ENCODE measurements around the gene HNRNPF.
"Not testable (repeated sequence)": the region's sequence is repeated elsewhere in the genome, so short reads cannot be mapped to it uniquely, and the experiment has no call there.

The HNRNPF gene, protein sequence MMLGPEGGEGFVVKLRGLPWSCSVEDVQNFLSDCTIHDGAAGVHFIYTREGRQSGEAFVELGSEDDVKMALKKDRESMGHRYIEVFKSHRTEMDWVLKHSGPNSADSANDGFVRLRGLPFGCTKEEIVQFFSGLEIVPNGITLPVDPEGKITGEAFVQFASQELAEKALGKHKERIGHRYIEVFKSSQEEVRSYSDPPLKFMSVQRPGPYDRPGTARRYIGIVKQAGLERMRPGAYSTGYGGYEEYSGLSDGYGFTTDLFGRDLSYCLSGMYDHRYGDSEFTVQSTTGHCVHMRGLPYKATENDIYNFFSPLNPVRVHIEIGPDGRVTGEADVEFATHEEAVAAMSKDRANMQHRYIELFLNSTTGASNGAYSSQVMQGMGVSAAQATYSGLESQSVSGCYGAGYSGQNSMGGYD

DNA sequence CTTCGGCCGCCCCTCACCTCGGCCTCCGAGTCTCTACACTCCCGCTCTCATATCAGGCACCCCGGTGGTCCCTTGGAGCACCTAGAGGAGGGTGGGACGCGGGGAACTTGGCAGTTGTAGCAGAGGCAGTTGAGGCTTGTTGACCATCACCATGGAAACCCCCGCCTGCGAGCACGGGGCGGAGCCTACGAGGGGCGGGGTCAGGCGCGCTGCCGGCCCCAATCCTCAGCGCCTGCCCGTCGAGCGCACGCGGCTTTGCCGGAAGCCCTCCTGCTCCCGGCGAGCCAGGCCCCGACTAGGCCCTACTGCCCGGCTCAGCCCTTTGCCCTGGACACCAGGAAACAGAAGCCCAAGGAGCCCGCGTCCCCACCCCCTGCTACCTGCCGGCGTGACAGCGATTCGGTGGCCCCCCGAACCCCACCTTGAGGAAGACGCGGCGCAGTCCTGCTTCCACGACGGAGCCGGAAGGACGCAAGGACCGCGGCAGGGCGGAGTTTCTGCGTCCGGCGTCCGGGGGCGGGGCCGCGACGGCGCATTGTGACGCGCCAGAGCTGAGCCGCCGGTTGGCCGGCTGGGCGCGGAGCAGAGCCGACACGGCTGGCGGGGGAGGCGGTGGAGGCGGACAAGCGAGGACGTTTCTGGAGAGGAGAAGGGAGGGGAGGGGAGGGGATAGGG lies at the start of gene HNRNPF:
Gene HNRNPF (minus strand): TSS at position 477 of the 675 bp plus-strand sequence. CDS start 21,302 bp downstream, outside the sequence.
- peak; percentile 99 for DNase-seq (ENCODE audit: low read depth, low spot score)

GRCh38 chr10:43458227-43458626 lies 49.2 kb upstream of the HNRNPF start:
- DNase-seq (ENCODE audit: low read depth, low spot score), result peak; percentile 47

GRCh38 chr10:43456561-43456960 lies 47.6 kb upstream of the HNRNPF start:
- not testable (repeated sequence) for DNase-seq (ENCODE audit: low read depth, low spot score)

DNA sequence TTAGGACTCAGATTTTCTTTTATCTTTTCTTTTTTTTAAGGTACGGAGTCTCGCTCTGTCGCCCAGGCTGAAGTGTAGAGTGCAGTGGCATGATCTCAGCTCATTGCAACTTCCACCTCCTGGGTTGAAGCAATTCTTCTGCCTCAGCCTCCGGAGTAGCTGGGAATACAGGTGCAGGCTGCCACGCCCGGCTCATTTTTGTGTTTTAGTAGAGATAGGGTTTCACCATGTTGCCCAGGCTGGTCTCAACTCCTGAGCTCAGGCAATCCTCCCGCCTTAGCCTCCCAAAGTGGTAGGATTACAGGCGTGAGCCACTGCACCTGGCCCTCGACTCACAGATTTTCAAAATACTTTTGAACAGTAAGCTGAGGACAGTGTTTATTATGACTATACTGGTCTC lies 45.0 kb upstream of the HNRNPF start:
- not testable (repeated sequence) for DNase-seq (ENCODE audit: low read depth, low spot score)

DNA sequence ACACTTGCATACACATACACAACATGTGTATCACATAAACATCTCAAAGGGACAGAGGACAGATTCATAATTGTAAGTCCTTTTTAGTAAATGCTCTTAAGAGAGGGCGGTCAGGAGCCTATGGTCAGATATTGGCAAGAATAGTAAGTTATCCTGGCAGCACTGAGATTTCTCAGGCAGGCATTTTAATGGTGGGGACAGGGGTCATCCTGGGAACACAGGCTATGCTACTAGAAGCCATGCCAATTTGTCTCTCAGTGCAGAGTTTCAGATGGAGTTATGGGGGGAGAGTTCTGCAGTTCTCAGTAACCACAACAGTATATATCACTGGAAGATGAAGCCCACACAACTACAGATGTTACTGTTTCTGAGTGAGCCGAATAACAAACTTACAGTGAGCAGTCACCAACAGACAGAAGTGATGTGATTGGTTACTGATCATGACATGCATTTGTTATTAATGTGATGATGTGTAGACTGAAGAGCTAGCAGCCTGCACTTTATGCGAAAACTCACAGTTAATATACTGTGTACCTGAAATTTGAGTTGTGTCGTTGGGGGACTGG lies 44.4 kb upstream of the HNRNPF start:
- DNase-seq (ENCODE audit: low read depth, low spot score), result no peak

DNA sequence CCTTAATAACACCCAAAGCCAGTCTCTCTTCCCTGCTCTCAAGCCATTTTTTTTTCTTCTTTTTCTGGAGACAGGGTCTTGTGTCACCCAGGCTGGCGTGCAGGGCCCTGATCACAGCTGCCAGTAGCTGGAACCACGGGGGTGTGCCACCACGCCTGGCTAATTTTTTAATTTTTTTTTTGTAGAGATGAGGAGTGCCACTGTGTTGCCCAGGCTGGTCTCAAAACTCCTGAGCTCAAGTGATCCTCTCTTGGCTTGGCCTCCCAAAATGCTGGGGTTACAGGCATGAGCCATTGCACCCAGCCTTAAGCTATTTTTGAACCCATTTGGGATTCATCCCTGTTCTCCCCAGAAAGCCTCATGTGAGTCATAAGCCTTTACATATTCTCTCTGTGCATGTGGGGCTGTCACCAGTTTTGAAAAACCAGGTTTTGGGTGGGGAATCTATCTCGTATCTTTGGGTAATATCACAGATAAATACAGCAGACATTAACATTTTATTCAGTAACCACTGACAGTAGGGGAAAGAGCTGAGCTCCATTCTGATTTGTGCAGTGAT lies 43.4 kb upstream of the HNRNPF start:
- no peak for DNase-seq (ENCODE audit: low read depth, low spot score)

- DNase-seq (ENCODE audit: low read depth, low spot score), result no peak
These were observed 39.8 kb upstream of the HNRNPF start for GRCh38 chr10:43448742-43449141.

DNA sequence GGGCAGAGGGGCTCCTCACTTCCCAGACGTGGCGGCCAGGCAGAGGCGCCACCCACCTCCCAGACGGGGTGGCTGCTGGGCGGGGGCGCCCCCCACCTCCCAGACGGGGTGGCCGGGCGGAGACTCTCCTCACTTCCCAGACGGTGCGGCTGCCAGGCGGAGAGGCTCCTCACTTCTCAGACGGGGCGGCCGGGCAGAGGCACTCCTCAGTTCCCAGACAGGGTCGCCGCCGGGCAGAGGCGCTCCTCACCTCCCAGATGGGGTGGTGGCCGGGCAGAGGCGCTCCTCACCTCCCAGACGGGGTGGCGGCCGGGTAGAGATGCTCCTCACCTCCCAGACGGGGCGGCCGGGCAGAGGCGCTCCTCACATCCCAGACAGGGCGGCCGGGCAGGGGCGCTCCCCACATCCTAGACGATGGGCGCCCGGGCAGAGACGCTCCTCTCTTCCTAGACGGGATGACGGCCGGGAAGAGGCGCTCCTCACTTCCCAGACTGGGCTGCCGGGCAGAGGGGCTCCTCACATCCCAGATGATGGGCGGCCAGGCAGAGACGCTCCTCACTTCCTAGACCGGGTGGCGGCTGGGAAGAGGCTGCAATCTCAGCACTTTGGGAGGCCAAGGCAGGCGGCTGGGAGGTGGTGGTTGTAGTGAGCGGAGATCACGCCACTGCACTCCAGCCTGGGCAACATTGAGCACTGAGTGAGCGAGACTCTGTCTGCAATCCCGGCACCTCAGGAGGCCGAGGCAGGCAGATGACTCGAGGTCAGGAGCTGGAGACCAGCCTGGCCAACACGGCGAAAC lies 37.4 kb upstream of the HNRNPF start:
- DNase-seq (ENCODE audit: low read depth, low spot score), result not testable (repeated sequence)

- DNase-seq (ENCODE audit: low read depth, low spot score), result no peak
These were observed 36.0 kb upstream of the HNRNPF start for GRCh38 chr10:43444897-43445466.

DNA sequence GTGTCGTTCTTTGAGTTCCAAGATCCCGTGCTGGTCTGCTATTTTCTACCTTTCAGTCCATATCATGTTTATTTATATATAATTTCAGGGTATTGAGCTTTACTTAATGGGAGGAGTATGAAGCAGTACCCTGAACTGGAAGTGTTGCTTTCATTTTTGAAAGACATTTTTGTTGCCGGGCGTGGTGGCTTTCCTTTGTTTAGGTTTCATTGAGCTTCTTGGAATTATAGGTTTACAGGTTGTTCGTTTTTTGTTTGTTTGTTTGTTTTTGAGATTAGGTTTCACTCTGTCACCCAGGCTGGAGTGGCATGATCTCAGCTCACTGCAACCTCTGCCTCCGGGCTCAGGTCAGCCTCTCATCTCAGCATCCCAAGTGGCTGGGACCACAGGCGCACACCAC lies 35.3 kb upstream of the HNRNPF start:
- DNase-seq (ENCODE audit: low read depth, low spot score), result no peak

GRCh38 chr10:43440463-43441134 lies 31.6 kb upstream of the HNRNPF start:
- DNase-seq (ENCODE audit: low read depth, low spot score), result no peak

DNA sequence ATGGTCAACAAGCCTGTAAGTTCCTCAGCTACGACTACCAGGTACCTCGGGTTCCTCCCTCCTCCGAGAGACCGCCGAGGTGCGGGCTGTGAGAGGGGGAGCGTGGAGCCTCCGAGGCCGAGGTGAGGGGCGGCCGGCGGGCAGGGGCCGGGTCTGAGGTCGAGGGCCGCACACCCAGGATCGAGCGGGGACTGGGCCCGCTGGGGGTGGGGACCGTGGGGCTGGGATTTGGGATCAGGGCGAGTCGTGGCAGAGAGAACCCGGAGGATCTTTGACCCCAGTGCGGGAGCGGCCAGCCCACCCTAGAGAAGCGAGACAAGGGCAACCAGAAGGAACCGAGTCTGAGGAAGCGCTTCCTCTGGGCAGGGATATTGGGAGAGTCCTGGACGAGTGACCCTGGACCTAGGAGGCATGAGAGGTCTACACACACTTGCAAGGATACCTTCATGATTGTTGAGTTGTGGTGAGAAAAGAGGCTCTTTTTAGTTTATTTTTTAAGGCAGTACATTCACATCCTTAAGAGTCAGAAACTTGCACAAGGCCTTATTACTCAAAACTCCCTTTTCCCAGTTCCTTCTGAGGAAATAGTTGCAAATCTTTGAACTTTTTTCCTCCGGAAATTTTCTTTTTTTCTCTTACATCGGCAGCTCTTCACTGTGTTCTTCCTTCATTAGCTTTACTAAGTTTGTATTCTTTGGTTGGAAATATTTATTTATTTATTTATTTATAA lies 28.3 kb upstream of the HNRNPF start:
- no peak for DNase-seq (ENCODE audit: low read depth, low spot score)

GRCh38 chr10:43436291-43437140 lies 27.5 kb upstream of the HNRNPF start, which contains the start of gene ZNF487:
ZNF487 (plus strand) TSS chr10:43437111; CDS start chr10:43475814, 38,703 bp downstream.
- peak; percentile 96 for DNase-seq (ENCODE audit: low read depth, low spot score)

GRCh38 chr10:43430926-43431663 lies 22.1 kb upstream of the HNRNPF start:
- DNase-seq (ENCODE audit: low read depth, low spot score), result no peak

- DNase-seq (ENCODE audit: low read depth, low spot score), result no peak
These were observed 18.3 kb upstream of the HNRNPF start for GRCh38 chr10:43427166-43427825.

GRCh38 chr10:43426476-43426875 lies 17.5 kb upstream of the HNRNPF start:
- DNase-seq (ENCODE audit: low read depth, low spot score), result not testable (repeated sequence)

GRCh38 chr10:43424416-43424815 lies 15.4 kb upstream of the HNRNPF start:
- DNase-seq (ENCODE audit: low read depth, low spot score), result no peak
